NB4 (cell line): ENCODE measurements around the gene LRP1B.

ENCODE experiments used
- MYC ChIP-seq: IDR thresholded peaks from 2 replicates; pipeline ENCODE4 v1.6.1; 2011; ENCODE audit warnings: low read depth, low read length
- POLR2A ChIP-seq: IDR thresholded peaks from 2 replicates; pipeline ENCODE4 v1.6.1; 2011; ENCODE audit warnings: mild to moderate bottlenecking; ENCODE audit not compliant: insufficient read length; ENCODE audit errors: extremely low read depth
- TF ChIP-seq, protein P1 (sequence below): IDR thresholded peaks from one replicate; pipeline ENCODE4 v1.5.1; 2012; ENCODE audit warnings: low read depth, low read length
- TF ChIP-seq, protein P2 (sequence below): IDR thresholded peaks from 2 replicates; pipeline ENCODE4 v1.6.1; 2011; ENCODE audit warnings: low read depth, low read length

DNA sequence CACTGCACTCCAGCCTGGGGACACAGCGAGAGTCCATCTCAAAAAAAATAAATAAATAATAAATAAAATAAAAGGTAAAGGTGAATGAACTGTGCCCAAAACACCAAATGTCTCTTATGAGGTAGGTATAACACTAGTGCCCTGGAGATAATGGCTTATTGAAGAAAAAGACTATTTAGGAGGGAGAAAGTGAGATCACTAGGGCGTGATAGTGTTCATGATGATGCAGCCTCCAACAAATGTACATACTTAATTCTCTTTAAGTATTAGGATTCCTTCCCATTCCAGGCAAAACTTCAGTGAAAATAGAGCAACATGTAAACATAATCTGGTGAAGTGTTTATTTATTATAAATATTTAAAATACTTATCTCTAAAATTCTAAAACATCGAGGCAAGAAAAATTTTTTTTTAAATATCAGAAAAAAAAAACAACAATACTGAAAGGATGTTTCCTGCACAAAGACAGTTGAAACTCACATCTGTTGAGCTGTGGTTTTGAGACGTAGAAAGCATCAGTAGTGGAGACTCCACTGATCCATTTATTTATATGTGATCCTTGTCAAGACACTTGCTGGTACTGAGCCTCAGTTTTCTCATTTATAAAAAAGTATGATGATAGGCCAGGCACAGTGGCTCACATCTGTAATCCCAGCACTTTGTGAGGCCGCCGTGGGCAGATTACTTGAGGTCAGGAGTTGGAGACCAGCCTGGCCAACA is 183.3 kb downstream of the LRP1B start:
- TF ChIP-seq, protein P1, sequence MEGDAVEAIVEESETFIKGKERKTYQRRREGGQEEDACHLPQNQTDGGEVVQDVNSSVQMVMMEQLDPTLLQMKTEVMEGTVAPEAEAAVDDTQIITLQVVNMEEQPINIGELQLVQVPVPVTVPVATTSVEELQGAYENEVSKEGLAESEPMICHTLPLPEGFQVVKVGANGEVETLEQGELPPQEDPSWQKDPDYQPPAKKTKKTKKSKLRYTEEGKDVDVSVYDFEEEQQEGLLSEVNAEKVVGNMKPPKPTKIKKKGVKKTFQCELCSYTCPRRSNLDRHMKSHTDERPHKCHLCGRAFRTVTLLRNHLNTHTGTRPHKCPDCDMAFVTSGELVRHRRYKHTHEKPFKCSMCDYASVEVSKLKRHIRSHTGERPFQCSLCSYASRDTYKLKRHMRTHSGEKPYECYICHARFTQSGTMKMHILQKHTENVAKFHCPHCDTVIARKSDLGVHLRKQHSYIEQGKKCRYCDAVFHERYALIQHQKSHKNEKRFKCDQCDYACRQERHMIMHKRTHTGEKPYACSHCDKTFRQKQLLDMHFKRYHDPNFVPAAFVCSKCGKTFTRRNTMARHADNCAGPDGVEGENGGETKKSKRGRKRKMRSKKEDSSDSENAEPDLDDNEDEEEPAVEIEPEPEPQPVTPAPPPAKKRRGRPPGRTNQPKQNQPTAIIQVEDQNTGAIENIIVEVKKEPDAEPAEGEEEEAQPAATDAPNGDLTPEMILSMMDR = no peak
- TF ChIP-seq POLR2A (no peak), MYC (no peak)
- TF ChIP-seq, protein P2, sequence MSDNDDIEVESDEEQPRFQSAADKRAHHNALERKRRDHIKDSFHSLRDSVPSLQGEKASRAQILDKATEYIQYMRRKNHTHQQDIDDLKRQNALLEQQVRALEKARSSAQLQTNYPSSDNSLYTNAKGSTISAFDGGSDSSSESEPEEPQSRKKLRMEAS = no peak
